ENCODE results near the gene TFF1.

TFF1 gene

DNA sequence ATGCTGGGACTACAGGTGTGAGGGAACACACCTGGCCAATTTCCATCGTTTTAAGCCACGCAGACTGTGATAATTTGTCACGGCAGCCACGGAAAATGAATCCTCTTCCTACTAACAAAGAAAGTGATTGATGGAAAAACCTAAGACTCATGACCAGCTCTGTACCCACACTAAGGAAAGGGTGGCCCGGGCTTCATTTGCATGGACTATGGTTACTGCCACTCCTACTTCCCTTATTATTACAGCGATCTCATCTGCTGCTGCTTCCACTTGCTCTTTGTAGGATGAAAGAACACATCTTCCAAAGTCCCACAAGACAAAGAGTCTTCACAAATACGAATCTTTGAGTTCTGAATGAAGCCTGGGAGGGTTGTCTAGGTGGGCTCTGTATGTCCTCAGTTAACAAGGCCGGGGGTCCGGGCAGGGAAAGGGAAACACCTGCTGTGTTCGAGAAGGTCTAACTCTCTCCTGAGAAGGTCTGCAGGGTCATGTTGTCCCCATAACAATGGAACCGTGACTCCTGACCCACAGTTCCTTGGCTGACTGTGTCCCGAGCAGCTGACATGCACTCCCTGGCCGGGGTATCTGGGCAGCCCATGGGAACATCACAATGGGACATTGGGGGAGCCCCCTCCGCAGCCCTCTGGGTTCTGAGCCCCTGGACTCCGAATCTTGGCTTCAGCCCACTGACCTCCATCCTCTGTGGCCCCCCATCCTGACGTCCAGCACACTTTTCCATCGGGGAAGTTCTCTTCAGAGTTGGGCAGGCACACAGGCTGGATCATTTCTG, 13.3 kb upstream of the TFF1 start:
- intact Hi-C loops (cut with DNase I; ENCODE audit: low total_unique reads): no loop called here
- Histone ChIP-seq H3K4me3 (no peak overlapping the region), H3K27me3 (peaks cover 0 to 38% of the 10 kb centered on the region in 2 donors), H3K36me3 (no peaks in the 10 kb centered on the region), H3K27ac (no peak overlapping the region), H3K4me1 (no peaks in the 10 kb centered on the region), H3K9me3 (peaks cover 0 to 16% (median 15%) of the 10 kb centered on the region in 3 donors)
- TF ChIP-seq CTCF (IDR thresholded peaks at IDR 0.05): no peak
- DNase-seq: peak in 1 of 2 donors; percentile 32

GRCh38 chr21:42378418-42378817, 12.1 kb upstream of the TFF1 start:
- no peaks in the 10 kb centered on the region for H3K4me1 ChIP-seq
- no peaks in the 10 kb centered on the region for H3K36me3 ChIP-seq
- H3K27ac ChIP-seq: no peak overlapping the region
- peaks cover 0 to 16% (median 15%) of the 10 kb centered on the region in 3 donors for H3K9me3 ChIP-seq
- peaks cover 0 to 46% of the 10 kb centered on the region in 2 donors for H3K27me3 ChIP-seq
- DNase-seq: peak in 1 of 2 donors; percentile 3
- no peak for TF ChIP-seq CTCF (IDR thresholded peaks at IDR 0.05)
- H3K4me3 ChIP-seq: no peak overlapping the region
- intact Hi-C loops (cut with DNase I; ENCODE audit: low total_unique reads): no loop called here

DNA sequence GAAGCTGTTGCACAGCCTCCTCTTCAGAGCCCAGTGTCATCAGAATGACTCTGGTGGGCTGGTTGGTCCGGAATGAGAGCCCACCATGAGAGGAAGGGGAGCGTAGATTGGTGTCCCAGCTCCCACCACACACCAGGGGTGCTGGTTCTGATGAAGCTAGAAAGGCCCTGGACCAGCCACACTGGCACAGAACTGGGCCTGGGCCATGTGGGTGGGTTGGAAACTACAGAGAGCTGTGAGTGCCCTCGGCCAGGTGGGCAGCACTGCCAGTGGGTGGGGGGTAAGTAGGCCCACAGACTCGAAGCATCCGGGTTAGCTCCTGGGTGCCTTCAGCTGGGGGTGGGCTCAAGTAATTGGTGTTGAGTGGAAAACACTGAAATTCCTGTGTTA, 11.6 kb upstream of the TFF1 start:
- Histone ChIP-seq H3K36me3 (no peaks in the 10 kb centered on the region), H3K27me3 (peaks cover 0 to 44% of the 10 kb centered on the region in 2 donors), H3K4me3 (no peak overlapping the region), H3K4me1 (no peaks in the 10 kb centered on the region), H3K27ac (no peak overlapping the region), H3K9me3 (peaks cover 0 to 16% (median 15%) of the 10 kb centered on the region in 3 donors)
- TF ChIP-seq CTCF (IDR thresholded peaks at IDR 0.05): no peak
- DNase-seq: peak in 1 of 2 donors; percentile 38
- intact Hi-C loops (cut with DNase I; ENCODE audit: low total_unique reads): no loop called here

DNA sequence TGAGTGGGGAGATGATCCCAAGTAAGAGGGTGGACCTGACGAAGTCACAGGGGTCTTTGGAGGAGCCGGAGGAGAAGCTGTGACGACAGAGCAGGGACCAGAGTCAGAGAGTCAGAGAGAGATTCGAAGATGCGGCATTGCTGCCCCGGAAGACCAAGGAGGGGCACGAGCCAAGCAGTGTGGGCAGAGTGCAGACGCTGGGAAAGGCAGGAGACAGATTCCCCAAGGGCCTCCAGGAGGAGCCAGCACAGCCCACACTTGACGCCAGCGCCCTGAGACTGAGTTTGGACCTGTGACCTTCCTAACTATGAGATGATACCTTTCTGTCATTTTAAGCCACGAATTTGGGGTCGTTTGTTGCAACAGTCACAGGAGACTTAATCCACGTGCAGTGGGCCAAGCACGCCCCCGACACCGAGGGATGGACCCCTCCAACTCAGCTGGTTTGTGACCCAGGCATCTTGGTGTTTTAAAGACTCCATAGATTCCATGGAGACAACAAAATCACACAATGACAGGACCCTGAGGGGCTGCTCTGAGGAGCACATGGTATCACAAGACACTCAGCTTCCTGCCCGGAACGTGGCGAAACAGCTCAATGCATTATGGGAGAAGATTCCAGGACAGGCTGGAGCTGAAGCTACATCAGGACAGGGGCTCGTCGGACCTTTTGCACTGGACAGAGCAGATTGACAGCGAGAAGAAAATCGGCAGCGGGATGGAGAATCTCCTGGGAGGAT, 11.0 kb upstream of the TFF1 start:
- no peak overlapping the region for H3K4me3 ChIP-seq
- intact Hi-C loops (cut with DNase I; ENCODE audit: low total_unique reads): no loop called here

More for the DNA sequence above, 11.0 kb upstream of the TFF1 start:
- TF ChIP-seq CTCF (IDR thresholded peaks at IDR 0.05): no peak
- Histone ChIP-seq H3K4me1 (no peaks in the 10 kb centered on the region), H3K9me3 (peaks cover 0 to 15% (median 12%) of the 10 kb centered on the region in 3 donors), H3K36me3 (no peaks in the 10 kb centered on the region), H3K27ac (no peak overlapping the region), H3K27me3 (peaks cover 0 to 44% of the 10 kb centered on the region in 2 donors)
- DNase-seq: peak in 1 of 2 donors; percentile 40

Data from tibial artery (tissue), 4 donors.